Neural progenitor cell (in vitro differentiated cells): ENCODE measurements around the gene C1orf21.

ENCODE experiments used
- CTCF ChIP-seq: fragments of 200-600 bp; sonication (generic); IDR thresholded peaks from 2 replicates; pipeline ENCODE4 v1.5.1; 2017; ENCODE audit warnings: antibody characterized with exemption, mild to moderate bottlenecking
- EZH2 ChIP-seq: fragments of 200-600 bp; sonication (generic); IDR thresholded peaks from 2 replicates; pipeline ENCODE4 v1.6.1; 2017; ENCODE audit warnings: antibody characterized with exemption, mild to moderate bottlenecking, moderate library complexity
- EZH2phosphoT487 ChIP-seq: fragments of 200-600 bp; sonication (generic); IDR thresholded peaks from 2 replicates; pipeline ENCODE4 v1.6.1; 2017; ENCODE audit warnings: antibody characterized with exemption

GRCh38 chr1:184553845-184554244, 167.0 kb downstream of the C1orf21 start:
- TF ChIP-seq CTCF (no peak), EZH2 (no peak), EZH2phosphoT487 (no peak)
